GM21528 (cell line): ENCODE data around the gene PRKCD.
"Not testable (repeated sequence)": the region's sequence is repeated elsewhere in the genome, so short reads cannot be mapped to it uniquely, and the experiment has no call there.

Source experiments
- ATAC-seq: cut with Tn5 transposase; IDR thresholded peaks from one replicate; pipeline ENCODE4 v1.9.1; 2021; ENCODE audit warnings: mild to moderate bottlenecking, moderate library complexity; ENCODE audit not compliant: unreplicated experiment, low FRiP score

Gene PRKCD

DNA sequence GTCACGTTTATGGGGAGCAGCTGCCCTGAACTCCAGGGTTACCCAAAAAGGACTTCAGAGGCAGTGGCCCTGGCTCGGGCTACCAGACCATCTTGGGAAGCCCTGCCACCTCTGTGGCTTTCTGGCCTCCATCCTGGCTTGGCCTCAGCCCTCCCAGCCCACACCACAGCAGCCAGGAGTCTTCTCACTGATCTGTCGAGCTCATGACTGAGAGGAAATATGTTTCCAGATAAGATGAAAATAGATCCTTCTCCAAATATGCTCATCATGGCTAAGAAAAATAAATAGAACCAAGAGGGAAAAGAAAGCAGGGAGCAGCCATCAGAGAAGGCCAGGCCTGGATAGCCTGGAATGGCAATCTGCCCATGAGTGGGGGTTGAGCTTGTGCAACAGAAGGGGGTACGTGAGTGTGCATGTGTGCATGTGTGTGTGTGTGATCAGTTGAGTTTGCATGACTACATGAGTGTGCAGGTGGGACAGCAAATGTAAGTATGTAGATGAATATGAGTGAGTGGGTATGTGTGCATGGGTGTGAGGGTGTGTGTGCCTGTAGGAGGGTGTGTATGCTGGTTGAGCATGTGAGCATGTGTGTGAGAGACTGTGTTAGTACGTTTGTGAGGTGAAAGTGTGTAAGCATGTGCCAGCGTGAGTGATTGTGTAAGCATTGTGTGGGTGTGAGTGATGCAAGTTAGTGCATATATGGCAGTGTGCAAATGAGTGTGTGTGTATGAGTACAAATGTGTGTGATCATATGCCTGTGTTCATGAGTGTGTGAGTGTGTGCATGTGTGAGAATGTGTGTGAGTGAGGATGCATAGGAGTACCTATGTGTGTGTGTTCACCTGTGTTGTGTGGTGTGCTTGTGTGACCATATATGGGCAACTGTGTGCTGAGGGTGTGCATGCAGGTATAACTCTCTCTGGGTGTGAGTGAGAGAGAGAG, 20.8 kb upstream of the PRKCD start:
- ATAC-seq, result no peak

- no peak for ATAC-seq
These were observed 19.9 kb upstream of the PRKCD start for GRCh38 chr3:53140847-53141845.

- ATAC-seq, result no peak
These were observed 18.0 kb upstream of the PRKCD start for GRCh38 chr3:53142986-53143385.

GRCh38 chr3:53144446-53144845, 16.6 kb upstream of the PRKCD start:
- no peak for ATAC-seq

DNA sequence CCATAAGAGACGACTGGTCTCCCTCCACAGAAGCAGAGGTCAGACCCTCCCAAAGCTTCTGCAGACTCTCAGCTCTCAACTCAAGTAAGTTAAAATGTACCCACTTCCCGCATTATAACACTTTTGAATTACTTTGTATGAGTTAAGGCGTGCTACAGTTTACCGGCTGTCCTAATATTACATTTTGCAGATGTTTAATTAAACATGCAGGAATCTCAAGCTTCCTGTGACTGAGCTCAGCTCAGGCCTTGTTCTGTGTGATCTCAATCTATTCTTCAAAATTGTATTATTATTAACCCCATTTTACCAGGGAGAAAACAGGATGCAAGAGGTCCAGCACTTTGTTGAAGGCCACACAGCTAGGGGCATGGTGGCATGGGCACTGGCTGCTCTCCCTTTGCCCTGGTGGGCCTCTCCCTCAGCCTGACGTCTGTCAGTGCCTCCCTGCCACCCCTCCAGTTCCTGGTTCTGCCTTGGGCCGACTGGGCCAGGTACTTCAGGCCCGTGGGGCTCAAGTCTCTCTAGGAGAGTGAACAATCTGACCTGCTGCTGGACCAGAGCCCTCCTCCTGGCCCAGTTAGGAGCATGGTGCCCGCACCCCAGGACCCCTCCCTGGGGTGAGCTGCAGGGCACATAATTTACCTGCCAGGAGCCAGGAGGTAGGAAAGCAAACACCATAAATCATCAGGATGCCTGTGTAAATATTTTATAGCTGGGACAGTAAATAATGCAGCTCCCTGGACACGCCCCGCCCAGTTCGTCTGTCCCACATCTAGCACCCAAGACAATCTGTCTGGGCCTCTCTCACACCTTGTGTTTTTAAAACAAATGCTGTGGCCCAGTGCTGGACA, 15.9 kb upstream of the PRKCD start:
- ATAC-seq, result no peak

DNA sequence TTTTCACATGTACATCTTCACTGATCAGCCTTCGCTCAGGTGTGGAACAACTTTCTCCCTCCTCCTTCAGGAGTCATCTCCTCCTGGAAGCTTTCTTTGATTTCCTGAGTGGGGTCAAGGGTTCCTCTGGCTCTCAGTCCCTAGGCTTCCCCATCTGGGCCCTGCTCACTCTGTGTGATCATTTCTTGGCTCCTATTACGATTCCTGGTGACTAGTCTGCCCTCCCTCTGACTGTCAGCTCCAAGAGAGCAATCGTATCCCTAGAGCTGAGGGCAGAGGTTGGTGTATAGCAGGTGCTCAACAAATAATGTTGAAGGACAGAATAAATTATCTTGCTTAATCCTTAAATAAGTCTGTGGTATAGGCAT, 15.3 kb upstream of the PRKCD start:
- no peak for ATAC-seq

DNA sequence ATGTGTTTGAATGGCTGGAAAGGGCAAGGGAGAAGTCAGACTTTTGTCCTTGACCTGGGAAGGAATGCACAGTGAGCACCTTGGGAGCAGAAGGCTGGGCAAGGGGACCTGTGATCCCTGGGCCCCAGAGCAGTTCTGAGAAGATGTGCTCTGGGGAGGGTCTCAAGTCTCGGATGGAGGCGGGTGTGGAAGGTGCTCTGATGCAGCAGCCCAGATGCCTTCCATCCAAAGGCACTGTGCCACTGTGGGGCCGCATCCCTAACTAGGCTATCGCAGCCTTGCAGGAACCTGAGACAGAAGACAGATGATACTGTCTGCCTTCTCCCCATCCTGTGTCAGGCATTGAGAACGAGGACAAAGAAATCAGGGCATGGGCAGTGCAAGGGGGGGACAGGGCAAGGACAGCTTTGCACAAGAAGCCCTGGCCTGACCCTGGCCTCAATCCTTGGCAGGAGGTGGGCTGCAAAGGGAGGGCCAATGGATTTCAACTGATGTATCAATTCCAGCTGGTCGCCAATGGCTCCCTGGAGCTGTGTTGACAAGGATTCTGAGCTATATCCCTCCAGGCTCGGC, 14.6 kb upstream of the PRKCD start:
- ATAC-seq, result no peak

DNA sequence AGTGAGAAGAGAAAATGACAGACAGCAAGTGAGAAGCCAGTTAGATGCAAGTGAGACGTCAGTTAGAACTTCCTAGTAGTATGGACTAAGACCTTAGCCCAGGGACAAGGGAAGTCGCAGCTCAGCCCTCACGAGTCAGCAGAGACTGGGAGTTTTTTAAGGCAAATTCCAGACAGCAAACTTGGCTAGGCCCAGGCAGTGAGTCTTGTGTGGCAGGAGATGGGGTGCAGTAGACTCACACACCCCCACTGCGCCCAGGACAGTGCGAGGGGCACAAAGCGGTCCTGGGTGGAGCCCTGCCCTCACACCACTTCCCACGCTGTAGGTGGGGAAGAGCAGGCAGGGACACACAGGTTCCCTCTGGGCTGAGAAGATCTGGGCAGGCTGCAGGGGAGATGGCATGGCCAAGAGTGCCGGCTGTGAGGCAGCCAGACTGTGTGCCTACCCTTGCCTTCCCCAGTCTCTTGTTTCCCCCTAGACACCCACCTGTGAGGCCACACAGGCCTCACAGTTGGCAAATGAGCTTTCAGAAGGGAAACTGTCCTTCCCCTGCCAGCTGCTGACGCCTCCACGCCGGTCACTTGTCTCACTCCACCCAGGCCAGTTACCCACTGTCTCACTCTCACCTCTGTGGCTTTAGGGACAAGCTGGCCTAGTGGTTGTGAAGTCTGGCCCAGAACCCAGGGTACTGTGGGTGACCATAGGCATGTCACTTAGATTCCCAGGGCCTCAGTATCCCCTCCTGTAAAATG, 13.7 kb upstream of the PRKCD start:
- ATAC-seq, result no peak

DNA sequence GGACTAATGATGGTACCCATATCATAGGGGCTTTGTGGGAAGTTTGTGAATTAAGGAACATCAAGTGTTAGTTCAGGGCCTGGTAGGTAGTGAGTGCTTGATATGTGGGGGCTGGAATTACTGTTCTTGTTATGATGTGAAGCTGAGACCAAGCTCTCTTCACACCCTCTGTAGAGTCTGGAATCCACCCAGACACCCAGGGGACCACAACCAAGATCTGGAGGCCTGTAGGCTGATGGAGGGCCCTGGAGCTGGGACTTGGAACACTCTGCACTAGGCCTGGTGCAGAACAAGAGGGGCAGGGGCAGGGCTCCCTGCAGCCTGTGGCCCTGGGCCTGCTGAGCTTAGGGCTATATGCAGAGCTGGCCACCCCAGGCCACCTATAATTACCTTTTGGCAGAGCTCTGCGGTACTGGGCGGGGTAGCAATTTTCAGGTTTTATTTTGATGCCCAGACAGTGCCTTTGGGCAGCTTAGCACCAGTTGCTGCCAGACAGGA, 13.1 kb upstream of the PRKCD start:
- ATAC-seq, result no peak

GRCh38 chr3:53149006-53149690, 11.9 kb upstream of the PRKCD start:
- no peak for ATAC-seq

DNA sequence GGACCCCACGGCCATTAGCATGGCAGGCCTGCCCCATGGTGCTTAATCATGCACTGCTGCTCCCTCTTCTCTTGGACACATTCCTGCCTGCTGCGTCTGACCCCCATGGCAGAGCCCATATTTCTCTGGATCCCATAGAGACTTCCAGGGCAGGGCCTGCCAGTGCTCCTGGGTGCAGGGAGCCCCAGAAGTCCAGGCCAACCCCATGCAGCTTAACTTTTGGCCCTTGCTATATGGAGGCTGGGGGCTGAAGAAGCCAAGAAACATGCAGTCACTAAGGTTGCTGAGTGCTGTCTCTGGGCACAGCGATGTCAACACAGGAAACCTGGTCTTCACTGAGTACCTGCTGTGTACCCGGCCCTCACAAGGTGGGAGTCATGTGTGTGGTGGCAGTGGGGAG, 11.3 kb upstream of the PRKCD start:
- ATAC-seq, result no peak

DNA sequence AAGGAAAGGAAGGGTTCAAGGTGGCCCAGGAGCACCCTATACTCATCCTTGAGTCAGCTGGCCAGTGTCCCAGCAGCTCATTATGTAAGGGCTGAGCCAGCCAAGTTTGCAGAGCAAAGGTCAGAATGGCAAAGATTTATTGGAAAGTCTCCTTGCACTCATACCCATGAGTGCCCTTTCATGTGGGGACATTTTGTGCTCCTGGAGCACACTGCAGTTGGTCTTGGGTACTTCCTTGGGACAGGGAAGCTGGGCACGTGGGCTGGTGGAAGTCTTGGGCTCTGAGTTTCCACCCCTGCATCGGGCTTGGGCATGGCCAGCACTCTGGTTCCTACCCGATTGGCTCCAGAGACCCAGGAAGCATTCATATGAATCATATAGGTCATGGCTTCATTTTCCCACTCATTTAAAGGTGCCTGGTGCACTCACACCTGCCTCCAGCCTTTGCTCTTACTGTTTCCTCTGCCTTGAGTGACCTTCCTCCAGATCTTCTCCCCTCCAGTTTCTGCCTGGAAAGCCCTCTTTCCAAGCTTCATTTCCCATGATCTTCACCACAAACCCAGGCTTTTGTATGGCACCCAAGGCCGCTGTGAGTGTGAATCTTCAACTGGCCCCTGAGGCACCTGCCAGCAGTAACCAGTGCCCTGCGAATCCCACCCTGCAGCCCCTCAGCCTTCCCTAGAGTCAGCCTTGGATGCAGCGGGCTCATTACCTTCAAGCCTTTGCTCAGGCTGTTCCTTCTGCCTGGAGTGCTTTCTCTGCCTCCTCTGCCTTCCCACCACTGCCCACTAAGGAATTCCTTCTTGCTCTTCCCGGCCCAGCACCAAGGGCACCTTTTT, 10.5 kb upstream of the PRKCD start:
- ATAC-seq, result no peak

GRCh38 chr3:53151086-53151438, 9.9 kb upstream of the PRKCD start:
- not testable (repeated sequence) for ATAC-seq

- no peak for ATAC-seq
These were observed 9.5 kb upstream of the PRKCD start for GRCh38 chr3:53151465-53151864.

DNA sequence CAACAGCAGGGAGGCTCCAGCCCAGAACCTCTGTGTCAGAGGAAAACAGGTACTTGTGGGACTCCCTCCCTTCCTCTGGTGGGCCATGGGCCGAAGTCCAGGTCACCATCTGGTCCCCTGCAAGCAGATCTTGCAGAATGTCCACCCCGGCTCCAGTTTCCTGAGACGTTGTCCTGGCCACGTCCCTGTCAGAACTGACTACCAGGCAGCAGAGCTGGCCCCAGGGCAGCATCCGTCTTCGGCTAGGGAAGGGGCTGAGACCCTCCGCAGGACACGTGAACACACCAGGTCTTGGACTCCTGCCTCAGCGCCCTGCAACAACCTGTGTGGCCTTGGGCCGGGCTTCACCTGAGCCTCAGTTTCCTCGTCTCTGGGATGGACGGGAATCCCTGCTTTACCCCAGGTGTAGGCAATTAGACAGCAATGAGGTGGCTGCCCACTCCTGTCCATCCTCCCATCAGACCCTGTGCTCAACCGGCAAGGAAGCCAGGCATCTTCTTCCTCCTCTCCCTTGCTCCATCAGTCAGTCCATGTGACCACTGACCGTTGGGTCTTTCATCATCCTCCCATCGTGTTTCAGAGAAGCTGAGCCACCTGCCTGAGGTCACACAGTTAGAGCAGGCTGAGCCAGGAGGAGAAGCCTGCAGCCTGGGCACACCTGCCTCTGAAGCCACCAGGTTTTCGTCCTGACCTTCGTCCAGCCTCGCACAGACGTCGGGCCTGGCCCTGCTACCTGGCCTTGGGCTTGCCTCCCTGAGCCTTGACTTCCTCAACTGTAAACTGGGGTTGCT, 8.9 kb upstream of the PRKCD start:
- ATAC-seq, result no peak

GRCh38 chr3:53153264-53153823, 7.7 kb upstream of the PRKCD start:
- ATAC-seq, result no peak

DNA sequence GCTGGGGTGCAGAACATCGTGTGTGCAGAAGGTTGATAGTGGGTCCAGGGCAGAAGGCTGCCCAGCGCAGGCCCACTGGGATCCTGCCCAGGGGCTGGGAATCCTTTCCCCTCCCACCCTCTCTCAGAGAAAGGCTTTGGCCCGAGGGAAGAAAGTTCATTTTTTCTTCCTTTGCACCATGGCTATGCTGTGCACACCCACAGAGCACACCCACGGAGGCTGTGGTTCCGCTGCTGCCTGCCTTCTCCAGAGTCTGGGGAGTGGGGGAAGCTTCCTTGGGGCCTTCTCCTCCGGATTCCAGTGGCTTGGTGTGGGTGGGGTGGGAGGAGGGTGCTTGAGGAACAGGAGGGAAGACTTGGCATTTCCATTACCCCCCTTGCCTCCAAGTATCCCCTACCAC, 7.0 kb upstream of the PRKCD start:
- ATAC-seq, result no peak
